HepG2 (cell line): ENCODE results near the gene BACH2. TPM values are rescaled to one million over a fixed set of nuclear protein-coding genes. Genes with fewer than 3 reads are reported as not detected.

ENCODE experiments used
- ATAC-seq: fragments of 200-7000 bp; cut with Tn5 transposase; 3 replicates; pipeline ENCODE4 v1.9.1; 2020; ENCODE audit warnings: mild to moderate bottlenecking, moderate library complexity
- BruUV-seq: library from RNA; stranded (reverse); fragments of 400-500 nt; replicated peaks from 2 replicates; lab custom pipeline; 2021; lab: Mats Ljungman, UMichigan
- CTCF ChIA-PET: fragments of 300-600 bp; formaldehyde crosslinking; extraction: SDS; loops from one replicate; lab custom pipeline; 2021; ENCODE audit warnings: low total read pairs, inconsistent platforms, low intra/inter-chr PET ratio; lab: Yijun Ruan, JAX
- POLR2A ChIA-PET: fragments of 350-600 bp; sonication (Branson Sonifier 250); formaldehyde crosslinking; loops from one replicate; lab custom pipeline; 2020; ENCODE audit warnings: antibody characterized with exemption, inconsistent platforms; lab: Yijun Ruan, JAX
- DNase-seq: peaks from one replicate; pipeline ENCODE4 v3.0.0-alpha.2; 2015; ENCODE audit warnings: low spot score
- FAIRE-seq: peaks from 3 replicates; lab custom pipeline; 2011; peaks lifted over from hg19 to GRCh38; lab: Jason Lieb, UNC
- H2AFZ ChIP-seq: one replicate; pipeline ENCODE4 v1.6.1; 2011; ENCODE audit warnings: low read length, inconsistent platforms
- H3K27ac ChIP-seq: fragments of 300-600 bp; 3 replicates; pipeline ENCODE4 v1.8.0; 2011; ENCODE audit warnings: mixed run types, mild to moderate bottlenecking, mixed read lengths, low read length, inconsistent platforms; ENCODE audit not compliant: insufficient read depth; ENCODE audit errors: extremely low read length
- H3K27me3 ChIP-seq, 2 experiments: fragments of 200-600 bp in 1 of 2; 2 replicates in 1 of 2; 3 replicates in 1 of 2; pipeline versions ENCODE4 v1.6.0 to v1.8.0; 2011; ENCODE audit warnings: low read length in 2 of 2, mild to moderate bottlenecking in 2 of 2, moderate library complexity in 2 of 2, inconsistent platforms in 1 of 2; ENCODE audit not compliant: insufficient read depth in 2 of 2, control insufficient read depth in 1 of 2
- H3K36me3 ChIP-seq, 2 experiments: fragments of 200-600 bp in 1 of 2; replicated peaks in 1 of 2; 2 replicates in 1 of 2; 3 replicates in 1 of 2; pipeline versions ENCODE4 v1.5.1 to v1.8.0; 2011; ENCODE audit warnings: low read length in 2 of 2, inconsistent platforms in 1 of 2; ENCODE audit not compliant: insufficient read depth in 2 of 2, control insufficient read depth in 1 of 2
- H3K4me1 ChIP-seq: 2 replicates; pipeline ENCODE4 v1.5.1; 2012; ENCODE audit warnings: low read length, inconsistent platforms; ENCODE audit not compliant: insufficient read depth
- H3K4me2 ChIP-seq: 2 replicates; pipeline ENCODE4 v1.6.0; 2011; ENCODE audit warnings: low read depth, low read length, inconsistent platforms
- H3K4me3 ChIP-seq, 3 experiments: fragments of 200-600 bp in 1 of 3; sonication (generic), shearing (Covaris generic) in 1 of 3; replicated peaks in 1 of 3; 2 replicates each; pipeline ENCODE4 v1.5.1; 2011 to 2016; ENCODE audit warnings: low read length in 3 of 3, inconsistent platforms in 2 of 3, low read depth in 2 of 3, mild to moderate bottlenecking in 2 of 3, control low read depth in 1 of 3, mixed read lengths in 1 of 3; ENCODE audit not compliant: insufficient read depth in 1 of 3
- H3K79me2 ChIP-seq: one replicate; pipeline ENCODE4 v1.6.1; 2011; ENCODE audit warnings: low read length, inconsistent platforms; ENCODE audit not compliant: insufficient read depth
- H3K9ac ChIP-seq: 2 replicates; pipeline ENCODE4 v1.6.0; 2011; ENCODE audit warnings: mild to moderate bottlenecking, low read depth, low read length, inconsistent platforms; ENCODE audit not compliant: insufficient read depth
- H3K9me3 ChIP-seq: 2 replicates; pipeline ENCODE4 v1.5.1; 2012; ENCODE audit warnings: mild to moderate bottlenecking, low read length
- H4K20me1 ChIP-seq: 2 replicates; pipeline ENCODE4 v1.6.0; 2011; ENCODE audit warnings: inconsistent platforms, mild to moderate bottlenecking, low read length, moderate library complexity; ENCODE audit not compliant: insufficient read depth
- CC2D1A ChIP-seq: sonication (generic); formaldehyde crosslinking; IDR thresholded peaks from 2 replicates; pipeline ENCODE4 v1.8.1; 2023; ENCODE audit warnings: mild to moderate bottlenecking, missing genetic modification reagents
- FOXP4 ChIP-seq: sonication (generic); formaldehyde crosslinking; IDR thresholded peaks from 2 replicates; pipeline ENCODE4 v1.4.0; 2020; ENCODE audit warnings: missing genetic modification reagents
- JUN ChIP-seq: sonication (generic); formaldehyde crosslinking; IDR thresholded peaks from 2 replicates; pipeline ENCODE4 v1.4.0; 2020; ENCODE audit warnings: mild to moderate bottlenecking, missing genetic modification reagents
- PRDM10 ChIP-seq: sonication (generic); formaldehyde crosslinking; IDR thresholded peaks from 2 replicates; pipeline ENCODE4 v1.4.0; 2020; ENCODE audit warnings: low read depth, missing genetic modification reagents
- ZKSCAN8 ChIP-seq: IDR thresholded peaks from 2 replicates; pipeline ENCODE4 v1.6.1; 2016; ENCODE audit warnings: borderline replicate concordance, missing genetic modification reagents, missing compliant biosample characterization
- ZNF362 ChIP-seq: sonication (generic); formaldehyde crosslinking; IDR thresholded peaks from 2 replicates; pipeline ENCODE4 v1.4.0; 2020; ENCODE audit warnings: missing genetic modification reagents, mild to moderate bottlenecking, borderline replicate concordance
- in situ Hi-C: cut with HindIII; loops from 2 replicates; pipeline ENCODE4 v1.10.0; 2017; ENCODE audit warnings: low pct_unique_long_range_greater_than_20kb; ENCODE audit not compliant: extremely low pct_ligation_motif_present
- intact Hi-C: fragments of 100-400 bp; cut with micrococcal nuclease; formaldehyde crosslinking; loops from one replicate; pipeline ENCODE4 v1.10.0; 2022; ENCODE audit not compliant: unreplicated experiment
- polyA plus RNA-seq, 8 experiments: library from polyadenylated mRNA; depleted of rRNA in 3 of 8; stranded (reverse) in 7 of 8; unstranded in 1 of 8; fragments of >200 nt; fragmentation: Illumina TruSeq in 4 of 8; extraction: Trizol in 4 of 8; gene quantifications; 2 replicates each; pipeline versions ENCODE4 v1.2.1 to v1.2.3, GENCODE V29; 2011 to 2016; ENCODE audit warnings: low read depth in 4 of 8, missing spikeins in 1 of 8, mixed read lengths in 1 of 8; ENCODE audit not compliant: insufficient read depth in 1 of 8
- total RNA-seq, 5 experiments: library from RNA; depleted of rRNA; stranded (reverse); fragments of >200 nt; fragmentation: Illumina TruSeq; extraction: Trizol; gene quantifications; 2 replicates each; pipeline ENCODE4 v1.2.3, GENCODE V29; 2016; ENCODE audit warnings: low read depth in 1 of 5
- TF ChIP-seq, protein P1 (sequence below): sonication (generic); formaldehyde crosslinking; IDR thresholded peaks from 2 replicates; pipeline ENCODE4 v1.4.0; 2020; ENCODE audit warnings: missing genetic modification reagents, borderline replicate concordance

BACH2 gene
- total and polyA plus RNA-seq, 2 of the 13 experiments (the other 11 are each of a cell fraction or from before 2014, with no cell fraction given) = 0.01 TPM; not detected in 1

GRCh38 chr6:90183587-90184333, 112.9 kb downstream of the BACH2 start (continued):
- TF ChIP-seq CC2D1A (no peak), ZKSCAN8 (CRISPR knock-in tag) (no peak)
- TF ChIP-seq, protein P1, sequence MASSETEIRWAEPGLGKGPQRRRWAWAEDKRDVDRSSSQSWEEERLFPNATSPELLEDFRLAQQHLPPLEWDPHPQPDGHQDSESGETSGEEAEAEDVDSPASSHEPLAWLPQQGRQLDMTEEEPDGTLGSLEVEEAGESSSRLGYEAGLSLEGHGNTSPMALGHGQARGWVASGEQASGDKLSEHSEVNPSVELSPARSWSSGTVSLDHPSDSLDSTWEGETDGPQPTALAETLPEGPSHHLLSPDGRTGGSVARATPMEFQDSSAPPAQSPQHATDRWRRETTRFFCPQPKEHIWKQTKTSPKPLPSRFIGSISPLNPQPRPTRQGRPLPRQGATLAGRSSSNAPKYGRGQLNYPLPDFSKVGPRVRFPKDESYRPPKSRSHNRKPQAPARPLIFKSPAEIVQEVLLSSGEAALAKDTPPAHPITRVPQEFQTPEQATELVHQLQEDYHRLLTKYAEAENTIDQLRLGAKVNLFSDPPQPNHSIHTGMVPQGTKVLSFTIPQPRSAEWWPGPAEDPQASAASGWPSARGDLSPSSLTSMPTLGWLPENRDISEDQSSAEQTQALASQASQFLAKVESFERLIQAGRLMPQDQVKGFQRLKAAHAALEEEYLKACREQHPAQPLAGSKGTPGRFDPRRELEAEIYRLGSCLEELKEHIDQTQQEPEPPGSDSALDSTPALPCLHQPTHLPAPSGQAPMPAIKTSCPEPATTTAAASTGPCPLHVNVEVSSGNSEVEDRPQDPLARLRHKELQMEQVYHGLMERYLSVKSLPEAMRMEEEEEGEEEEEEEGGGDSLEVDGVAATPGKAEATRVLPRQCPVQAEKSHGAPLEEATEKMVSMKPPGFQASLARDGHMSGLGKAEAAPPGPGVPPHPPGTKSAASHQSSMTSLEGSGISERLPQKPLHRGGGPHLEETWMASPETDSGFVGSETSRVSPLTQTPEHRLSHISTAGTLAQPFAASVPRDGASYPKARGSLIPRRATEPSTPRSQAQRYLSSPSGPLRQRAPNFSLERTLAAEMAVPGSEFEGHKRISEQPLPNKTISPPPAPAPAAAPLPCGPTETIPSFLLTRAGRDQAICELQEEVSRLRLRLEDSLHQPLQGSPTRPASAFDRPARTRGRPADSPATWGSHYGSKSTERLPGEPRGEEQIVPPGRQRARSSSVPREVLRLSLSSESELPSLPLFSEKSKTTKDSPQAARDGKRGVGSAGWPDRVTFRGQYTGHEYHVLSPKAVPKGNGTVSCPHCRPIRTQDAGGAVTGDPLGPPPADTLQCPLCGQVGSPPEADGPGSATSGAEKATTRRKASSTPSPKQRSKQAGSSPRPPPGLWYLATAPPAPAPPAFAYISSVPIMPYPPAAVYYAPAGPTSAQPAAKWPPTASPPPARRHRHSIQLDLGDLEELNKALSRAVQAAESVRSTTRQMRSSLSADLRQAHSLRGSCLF (CRISPR knock-in tag) = no peak

DNA sequence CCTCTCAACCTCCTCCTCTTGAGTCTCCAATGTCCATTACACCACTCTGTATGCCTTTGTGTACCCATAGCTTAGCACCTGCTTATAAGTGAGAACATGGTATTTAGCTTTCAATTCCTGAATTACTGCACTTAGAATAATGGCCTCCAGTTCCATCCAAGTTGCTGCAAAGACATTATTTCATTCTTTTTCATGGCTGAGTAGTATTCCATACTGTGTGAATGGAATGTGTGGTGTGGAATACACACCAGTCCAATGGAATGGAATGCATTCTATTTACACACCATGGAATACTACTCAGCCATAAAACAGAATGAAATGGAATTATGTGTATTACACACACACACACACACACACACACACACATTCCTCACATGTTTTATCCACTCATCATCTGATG, 116.1 kb downstream of the BACH2 start:
- in situ Hi-C loops (loop anchor here (10.0 kb wide), 1 partner anchor 236 kb away; no protein-coding TSS in a partner anchor), intact Hi-C loops (no loop called here)
- no TSS peak for BruUV-seq
- FAIRE-seq = no peak
- POLR2A ChIA-PET = no interaction called here
- Histone ChIP-seq H3K27me3 (no peaks in the 10 kb centered on the region; a peak in 1 of 5 replicates), H3K79me2 (no peaks in the 10 kb centered on the region), H3K4me2 (no peak overlapping the region), H3K4me3 (no peak overlapping the region), H3K36me3 (no peaks in the 10 kb centered on the region), H3K9ac (no peak overlapping the region), H3K27ac (no peak overlapping the region), H2AFZ (no peak overlapping the region), H3K9me3 (no peaks in the 10 kb centered on the region), H3K4me1 (no peaks in the 10 kb centered on the region), H4K20me1 (no peaks in the 10 kb centered on the region)
- CTCF ChIA-PET = no interaction called here
- DNase-seq = no peak
- no peak for ATAC-seq
- TF ChIP-seq PRDM10 (no peak), ZNF362 (CRISPR knock-in tag) (no peak), FOXP4 (no peak), JUN (CRISPR knock-in tag) (no peak)
